ENCODE measurements around the gene CA11. TPM values are rescaled to one million over a fixed set of nuclear protein-coding genes. Genes with fewer than 3 reads are reported as not detected.
"Not testable (repeated sequence)": the region's sequence is repeated elsewhere in the genome, so short reads cannot be mapped to it uniquely, and the experiment has no call there.

CA11 gene
- total RNA-seq, 1 donor from 2014 or later, result 6.3 TPM

DNA sequence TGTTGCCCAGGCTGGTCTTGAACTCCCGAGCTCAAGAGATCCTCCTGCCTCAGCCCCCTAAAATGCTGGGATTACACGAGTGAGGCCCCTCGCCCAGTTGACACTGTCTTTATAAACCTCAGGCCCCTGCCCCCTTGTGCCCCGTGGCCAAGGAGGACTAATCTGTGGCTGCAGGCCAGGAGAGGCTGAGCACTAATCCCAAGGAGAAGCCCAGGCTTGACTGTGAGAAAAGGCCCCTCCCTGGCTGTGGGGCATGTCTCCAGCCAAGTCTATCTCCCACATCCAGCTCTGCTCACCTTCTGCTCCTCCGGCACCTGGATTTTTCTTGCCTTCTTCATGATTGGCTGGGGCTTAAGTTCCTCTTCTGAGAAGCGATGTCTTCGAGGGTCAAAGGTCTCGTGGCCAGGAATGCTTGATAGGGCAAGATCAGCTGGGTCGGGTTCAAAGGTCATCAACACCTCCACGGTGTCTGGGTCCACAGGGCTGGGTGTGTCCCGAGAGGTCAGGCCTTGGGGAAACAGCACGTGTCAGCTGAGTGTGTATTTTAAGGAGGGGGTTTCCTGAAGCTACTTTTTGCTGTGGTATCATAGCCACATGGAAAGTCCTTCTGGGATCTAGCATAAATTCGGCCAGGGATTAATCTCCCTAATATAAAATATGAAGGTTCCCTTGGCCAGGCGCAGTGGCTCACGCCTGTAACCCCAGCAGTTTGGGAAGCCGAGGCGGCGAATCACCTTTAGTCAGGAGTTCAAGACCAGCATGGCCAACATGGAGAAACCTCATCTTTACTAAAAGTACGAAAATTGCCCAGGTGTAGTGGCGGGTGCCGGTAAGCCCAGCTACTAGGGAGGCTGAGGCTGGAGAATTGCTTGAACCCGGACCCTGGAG is 12.6 kb downstream of the CA11 start:
- intact Hi-C loops (cut with micrococcal nuclease), result no loop called here
- ATAC-seq (no peak), DNase-seq (peak; percentile 36)

DNA sequence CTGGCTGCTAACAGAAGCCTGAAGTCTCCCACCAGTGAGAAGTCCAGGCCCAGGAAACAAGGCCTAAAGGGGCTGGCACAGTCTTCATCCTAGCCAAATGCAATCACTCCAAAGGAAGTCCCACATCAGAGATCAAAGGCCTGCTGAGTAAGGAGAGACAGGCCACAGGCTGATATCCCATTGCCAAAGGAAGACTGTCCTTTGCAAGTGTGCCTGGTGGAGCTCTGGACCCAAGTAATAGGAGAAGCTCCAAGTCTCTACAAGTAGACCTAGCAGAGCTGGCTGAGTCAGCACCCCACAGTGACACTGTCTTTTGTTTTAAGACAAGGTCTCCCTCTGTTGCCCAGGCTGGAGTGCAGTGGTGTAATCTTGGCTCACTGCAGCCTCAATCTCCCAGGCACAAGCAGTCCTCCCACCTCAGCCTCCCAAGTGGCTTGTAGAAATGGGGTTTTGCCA is 13.3 kb downstream of the CA11 start:
- intact Hi-C loops (cut with micrococcal nuclease), result no loop called here
- DNase-seq, result peak; percentile 38
- ATAC-seq, result no peak

- intact Hi-C loops (cut with micrococcal nuclease), result not testable (repeated sequence)
Measured at GRCh38 chr19:48632286-48632685, 13.7 kb downstream of the CA11 start.

DNA sequence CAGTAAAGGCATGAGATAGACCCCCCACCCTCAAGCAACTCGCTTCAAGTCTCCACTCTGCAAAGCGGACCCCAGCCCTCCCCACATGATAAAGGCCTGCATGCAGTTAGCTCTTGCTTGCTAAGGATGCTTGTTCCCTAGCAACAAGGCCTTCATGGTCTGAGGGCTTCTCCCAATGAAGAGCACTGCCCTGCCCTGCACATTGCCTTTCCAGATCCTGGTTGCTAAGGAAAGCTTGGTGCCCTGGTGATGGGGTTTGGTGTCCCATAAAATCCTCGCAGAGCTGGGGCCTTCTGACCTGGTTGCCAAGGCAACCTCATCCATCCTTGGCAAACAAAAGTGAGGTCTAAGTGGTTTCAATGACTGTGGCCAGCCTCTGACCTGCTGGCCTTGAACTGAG is 14.8 kb downstream of the CA11 start:
- no peak for ATAC-seq
- intact Hi-C loops (cut with micrococcal nuclease), result no loop called here
- DNase-seq, result no peak

More at GRCh38 chr19:48632286-48632685, 13.7 kb downstream of the CA11 start:
- not testable (repeated sequence) for ATAC-seq, DNase-seq

GRCh38 chr19:48630296-48631063 is 15.5 kb downstream of the CA11 start:
- intact Hi-C loops (cut with micrococcal nuclease), result no loop called here
- ATAC-seq, result peak; percentile 24
- peak; percentile 90 for DNase-seq

GRCh38 chr19:48629599-48630295 is 16.2 kb downstream of the CA11 start:
- ATAC-seq (peak; percentile 14), DNase-seq (peak; percentile 70)
- intact Hi-C loops (cut with micrococcal nuclease), result no loop called here

DNA sequence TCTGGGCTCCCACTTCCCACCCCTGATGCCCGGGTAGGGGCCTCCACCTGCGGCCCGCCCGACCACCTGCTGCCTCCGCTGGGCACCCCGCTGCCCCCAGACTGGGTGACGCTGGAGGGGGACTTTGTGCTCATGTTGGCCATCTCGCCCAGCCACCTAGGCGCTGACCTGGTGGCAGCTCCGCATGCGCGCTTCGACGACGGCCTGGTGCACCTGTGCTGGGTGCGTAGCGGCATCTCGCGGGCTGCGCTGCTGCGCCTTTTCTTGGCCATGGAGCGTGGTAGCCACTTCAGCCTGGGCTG is 16.7 kb downstream of the CA11 start:
- DNase-seq, result no peak

DNA sequence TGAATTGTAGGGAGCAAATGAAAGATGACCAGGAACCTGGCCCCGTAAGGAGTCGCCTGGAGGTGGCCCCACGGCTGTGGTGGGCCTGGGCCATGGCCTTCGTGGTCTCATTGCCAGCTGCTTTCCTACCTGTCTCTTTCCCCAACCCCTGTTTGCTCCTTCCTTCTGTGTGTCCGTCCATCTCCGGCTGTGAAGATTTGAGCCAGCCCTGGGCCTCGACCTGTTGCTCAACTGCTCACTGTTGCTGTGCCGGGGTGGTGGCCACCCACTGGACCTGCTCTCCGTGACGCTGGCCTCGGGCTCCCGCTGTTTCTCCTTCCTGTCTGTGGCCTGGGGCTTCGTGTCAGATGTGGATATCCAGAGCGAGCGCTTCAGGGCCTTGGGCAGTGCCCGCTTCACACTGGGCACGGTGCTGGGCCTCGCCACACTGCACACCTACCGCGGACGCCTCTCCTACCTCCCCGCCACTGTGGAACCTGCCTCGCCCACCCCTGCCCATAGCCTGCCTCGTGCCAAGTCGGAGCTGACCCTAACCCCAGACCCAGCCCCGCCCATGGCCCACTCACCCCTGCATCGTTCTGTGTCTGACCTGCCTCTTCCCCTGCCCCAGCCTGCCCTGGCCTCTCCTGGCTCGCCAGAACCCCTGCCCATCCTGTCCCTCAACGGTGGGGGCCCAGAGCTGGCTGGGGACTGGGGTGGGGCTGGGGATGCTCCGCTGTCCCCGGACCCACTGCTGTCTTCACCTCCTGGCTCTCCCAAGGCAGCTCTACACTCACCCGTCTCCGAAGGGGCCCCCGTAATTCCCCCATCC is 17.3 kb downstream of the CA11 start:
- DNase-seq (no peak), ATAC-seq (no peak)
- intact Hi-C loops (cut with micrococcal nuclease), result no loop called here

More for the DNA sequence above, 16.7 kb downstream of the CA11 start:
- ATAC-seq, result no peak
- intact Hi-C loops (cut with micrococcal nuclease), result no loop called here

DNA sequence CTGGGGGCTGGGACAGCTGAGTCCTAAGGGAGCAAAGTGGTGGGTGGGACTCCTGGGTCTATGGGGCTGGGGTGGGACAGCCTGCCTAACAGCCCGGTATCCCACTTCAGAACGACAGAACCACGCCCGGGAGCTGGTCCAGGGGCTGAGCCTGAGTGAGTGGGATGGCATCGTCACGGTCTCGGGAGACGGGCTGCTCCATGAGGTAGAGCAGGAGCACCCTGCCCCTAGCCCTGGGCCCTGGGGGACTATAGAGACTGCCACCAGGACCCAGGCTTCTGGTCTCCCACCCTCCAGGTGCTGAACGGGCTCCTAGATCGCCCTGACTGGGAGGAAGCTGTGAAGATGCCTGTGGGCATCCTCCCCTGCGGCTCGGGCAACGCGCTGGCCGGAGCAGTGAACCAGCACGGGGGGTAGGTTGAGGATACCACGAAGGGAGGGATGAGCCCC is 18.1 kb downstream of the CA11 start:
- ATAC-seq (no peak), DNase-seq (no peak)
- intact Hi-C loops (cut with micrococcal nuclease), result no loop called here

- ATAC-seq (no peak), DNase-seq (no peak)
- intact Hi-C loops (cut with micrococcal nuclease), result no loop called here
Measured at GRCh38 chr19:48627201-48627864, 18.7 kb downstream of the CA11 start.

GRCh38 chr19:48625891-48626327 is 20.1 kb downstream of the CA11 start:
- DNase-seq, result no peak
- intact Hi-C loops (cut with micrococcal nuclease), result no loop called here
- no peak for ATAC-seq

DNA sequence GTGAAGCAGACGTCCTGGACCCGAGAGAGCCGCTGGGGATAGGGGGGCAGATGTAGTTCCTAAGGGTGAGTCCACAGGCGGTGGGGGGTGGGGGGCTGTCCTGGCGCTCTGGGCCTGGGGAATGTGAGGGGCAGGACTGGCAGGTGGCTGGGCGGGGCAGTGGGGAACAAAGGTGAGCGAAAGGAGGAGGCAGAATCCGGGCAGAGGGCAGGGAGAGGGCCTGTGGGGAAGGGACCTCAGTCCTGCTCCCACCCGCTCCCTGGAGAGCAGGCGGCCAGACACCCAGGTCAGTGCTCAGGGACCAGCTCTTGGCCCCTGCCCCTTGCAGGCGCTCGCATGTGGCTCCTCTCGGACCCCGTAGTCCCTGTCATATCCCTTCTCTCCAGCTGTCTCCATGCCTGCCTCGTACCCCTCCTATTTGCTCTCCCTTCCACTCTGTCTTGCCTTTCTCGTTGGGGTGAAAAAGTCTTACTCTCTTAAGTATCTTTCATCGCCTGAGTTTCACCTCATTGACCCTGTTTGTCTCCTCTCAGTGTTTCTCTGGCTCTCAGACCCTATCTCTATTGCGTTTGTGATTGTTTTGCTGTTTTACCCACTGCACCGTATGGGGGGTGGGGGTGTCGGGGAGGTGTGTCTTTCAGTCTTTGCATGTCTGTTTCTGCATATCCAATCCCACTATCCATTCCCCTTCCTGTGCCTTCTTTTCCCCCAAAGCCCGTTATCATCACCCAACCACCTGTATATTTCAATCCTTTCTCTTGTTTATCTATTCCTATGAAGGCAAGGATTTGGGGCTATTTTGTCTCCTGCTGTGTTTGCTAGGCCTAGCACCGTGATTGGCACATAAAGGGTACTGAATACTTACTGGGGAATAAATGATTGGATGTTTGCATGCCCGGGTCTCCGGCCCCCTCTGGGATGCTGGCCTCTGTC is 20.9 kb downstream of the CA11 start:
- intact Hi-C loops (cut with micrococcal nuclease), result no loop called here
- DNase-seq (no peak), ATAC-seq (no peak)

GRCh38 chr19:48624067-48624594 is 21.9 kb downstream of the CA11 start:
- intact Hi-C loops (cut with micrococcal nuclease), result no loop called here
- DNase-seq (peak; percentile 99), ATAC-seq (peak; percentile 80)

DNA sequence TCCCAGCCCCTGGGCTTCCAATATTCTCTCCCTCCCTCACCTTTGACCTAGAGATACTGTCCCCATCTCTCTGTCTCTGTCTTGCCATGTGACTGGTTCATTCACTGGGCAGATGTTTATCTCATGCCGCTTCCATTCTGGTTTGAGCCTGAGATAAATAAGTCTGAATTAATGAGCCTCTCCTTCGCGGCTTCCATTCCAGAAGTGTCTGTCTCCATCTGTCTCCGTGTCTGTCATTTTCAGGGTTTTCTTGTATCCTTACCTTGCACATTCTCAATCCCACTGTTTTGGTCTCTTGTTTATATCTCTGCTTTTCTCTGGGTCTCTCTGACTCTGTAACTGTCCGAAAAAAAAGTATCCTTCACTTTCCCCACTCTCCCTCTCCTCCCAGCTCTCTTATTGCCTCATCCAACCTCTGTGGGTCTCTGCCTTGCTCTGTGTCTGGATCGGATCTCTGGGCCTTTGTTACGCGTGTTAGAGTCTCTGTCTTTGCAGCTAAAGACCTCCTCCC is 22.4 kb downstream of the CA11 start:
- intact Hi-C loops (cut with micrococcal nuclease), result no loop called here
- ATAC-seq (no peak), DNase-seq (no peak)

DNA sequence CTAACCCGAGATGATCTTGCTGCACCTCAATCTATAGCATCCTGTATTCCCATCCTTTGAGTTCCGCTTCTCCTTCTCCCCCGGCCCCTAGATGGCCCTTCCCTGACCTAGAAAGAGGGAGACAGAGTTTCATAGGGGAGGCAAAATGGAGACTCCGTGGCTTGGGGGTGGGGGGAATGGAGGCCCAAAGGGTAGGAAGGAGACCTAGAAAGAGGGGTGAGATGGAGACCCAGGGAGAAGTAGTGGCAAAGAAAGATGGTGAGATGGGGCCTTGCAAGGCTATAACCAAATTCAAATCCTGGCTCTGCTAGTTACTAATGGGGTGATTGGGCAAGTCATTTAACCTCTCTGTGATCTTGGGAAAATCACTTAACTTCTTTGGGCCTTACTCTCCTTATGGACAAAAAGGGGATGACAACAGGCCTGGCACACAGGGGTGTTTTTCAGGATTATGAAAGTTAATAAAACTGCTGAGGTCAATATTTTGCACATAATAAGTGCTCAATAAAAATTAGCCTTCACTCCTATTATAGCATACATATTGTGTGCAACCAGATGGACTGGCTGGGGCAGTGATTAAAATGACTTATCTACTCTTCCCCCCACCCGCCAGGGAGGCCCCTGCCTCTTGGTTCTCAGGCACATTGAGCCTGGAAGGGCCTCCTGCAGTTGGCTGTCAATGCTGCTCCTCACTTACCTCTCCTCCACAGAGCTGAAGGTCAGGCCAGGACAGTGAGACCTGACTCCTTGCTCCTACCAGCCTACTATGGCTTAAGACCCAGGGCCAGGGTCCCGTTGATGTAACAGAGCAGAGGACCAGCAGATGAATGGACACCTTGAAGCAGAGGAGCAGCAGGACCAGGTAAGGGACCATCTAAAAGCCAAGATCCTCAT is 26.0 kb downstream of the CA11 start:
- ATAC-seq (no peak), DNase-seq (no peak)
- intact Hi-C loops (cut with micrococcal nuclease), result no loop called here

All from left ventricle myocardium superior (tissue), 1 donor.